ENCODE results near the gene GNG7.

- TF ChIP-seq, protein P1, sequence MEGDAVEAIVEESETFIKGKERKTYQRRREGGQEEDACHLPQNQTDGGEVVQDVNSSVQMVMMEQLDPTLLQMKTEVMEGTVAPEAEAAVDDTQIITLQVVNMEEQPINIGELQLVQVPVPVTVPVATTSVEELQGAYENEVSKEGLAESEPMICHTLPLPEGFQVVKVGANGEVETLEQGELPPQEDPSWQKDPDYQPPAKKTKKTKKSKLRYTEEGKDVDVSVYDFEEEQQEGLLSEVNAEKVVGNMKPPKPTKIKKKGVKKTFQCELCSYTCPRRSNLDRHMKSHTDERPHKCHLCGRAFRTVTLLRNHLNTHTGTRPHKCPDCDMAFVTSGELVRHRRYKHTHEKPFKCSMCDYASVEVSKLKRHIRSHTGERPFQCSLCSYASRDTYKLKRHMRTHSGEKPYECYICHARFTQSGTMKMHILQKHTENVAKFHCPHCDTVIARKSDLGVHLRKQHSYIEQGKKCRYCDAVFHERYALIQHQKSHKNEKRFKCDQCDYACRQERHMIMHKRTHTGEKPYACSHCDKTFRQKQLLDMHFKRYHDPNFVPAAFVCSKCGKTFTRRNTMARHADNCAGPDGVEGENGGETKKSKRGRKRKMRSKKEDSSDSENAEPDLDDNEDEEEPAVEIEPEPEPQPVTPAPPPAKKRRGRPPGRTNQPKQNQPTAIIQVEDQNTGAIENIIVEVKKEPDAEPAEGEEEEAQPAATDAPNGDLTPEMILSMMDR (IDR thresholded peaks at IDR 0.05) = no peak
- TF ChIP-seq POLR2A (IDR thresholded peaks at IDR 0.05) = no peak
- no peak for TF ChIP-seq POLR2AphosphoS5 (IDR thresholded peaks at IDR 0.05)
Observed at GRCh38 chr19:2733930-2734588, 31.6 kb upstream of the GNG7 start.
